Muscle of leg (tissue), 11 donors: ENCODE results near the gene FCAMR. TPM values are rescaled to one million over a fixed set of nuclear protein-coding genes. Genes with fewer than 3 reads are reported as not detected.
A peak's percentile ranks its signal among the peaks of the same experiment; 100 is the strongest.

Experiments used
- DNase-seq: peaks from one replicate; pipeline ENCODE4 v3.0.0; 2013
- H3K27ac ChIP-seq: one replicate; pipeline ENCODE4 v1.5.1; 2013; ENCODE audit warnings: mild to moderate bottlenecking, low read length, control low read depth
- H3K27me3 ChIP-seq: one replicate; pipeline ENCODE4 v1.6.1; 2013; ENCODE audit warnings: low read length; ENCODE audit not compliant: control insufficient read depth, insufficient read depth
- H3K36me3 ChIP-seq: one replicate; pipeline ENCODE4 v1.6.1; 2013; ENCODE audit warnings: low read length; ENCODE audit not compliant: control insufficient read depth, insufficient read depth
- H3K4me1 ChIP-seq: one replicate; pipeline ENCODE4 v1.6.1; 2013; ENCODE audit warnings: low read length; ENCODE audit not compliant: control insufficient read depth, insufficient read depth
- H3K4me3 ChIP-seq: one replicate; pipeline ENCODE4 v1.5.1; 2013; ENCODE audit warnings: low read length, control low read depth
- H3K9me3 ChIP-seq: replicated peaks from 2 replicates; pipeline ENCODE4 v1.6.1; 2013; ENCODE audit warnings: low read depth, low read length; ENCODE audit not compliant: control insufficient read depth
- WGBS: methylation state at CpG from one replicate; pipeline ENCODE4 v1.1.5; 2013; ENCODE audit warnings: missing lambda C conversion rate; ENCODE audit not compliant: insufficient coverage; 5-methylcytosine and 5-hydroxymethylcytosine counted together
- polyA plus RNA-seq, 8 donors: library from polyadenylated mRNA; unstranded; fragments of 120-200 nt; gene quantifications; one replicate each; pipeline versions ENCODE4 v1.2.1 to v1.2.3, GENCODE V29; 2013; ENCODE audit warnings: inconsistent platforms in 1 of 8, low replicate concordance in 1 of 8; ENCODE audit not compliant: insufficient read length in 8 of 8, insufficient read depth in 1 of 8
- total RNA-seq: library from RNA; stranded (reverse); fragments of 120-200 nt; gene quantifications from one replicate; pipeline ENCODE4 v1.2.4, GENCODE V29; 2013

The FCAMR gene
- total and polyA plus RNA-seq, 9 donors: 0.16 TPM; not detected in 8

- 67% methylated on average over 1 of the region's 5 CpGs for WGBS
- H3K4me3 ChIP-seq: no peak overlapping the region
- H3K36me3 ChIP-seq: no peaks in the 10 kb centered on the region
- no peaks in the 10 kb centered on the region for H3K9me3 ChIP-seq
- no peaks in the 10 kb centered on the region for H3K4me1 ChIP-seq
- no peak for DNase-seq
- H3K27ac ChIP-seq: no peak overlapping the region
- peaks cover 2% of the 10 kb centered on the region for H3K27me3 ChIP-seq
These were observed 30.5 kb upstream of the FCAMR start for GRCh38 chr1:207000651-207001291.

GRCh38 chr1:206998816-206999215, 28.6 kb upstream of the FCAMR start:
- WGBS: no CpG with 5 or more reads among the region's 2 CpGs
- no peaks in the 10 kb centered on the region for H3K27me3 ChIP-seq
- H3K9me3 ChIP-seq: no peaks in the 10 kb centered on the region
- H3K4me1 ChIP-seq: no peaks in the 10 kb centered on the region
- no peak for DNase-seq
- no peaks in the 10 kb centered on the region for H3K36me3 ChIP-seq
- H3K27ac ChIP-seq: no peak overlapping the region
- H3K4me3 ChIP-seq: no peak overlapping the region

- H3K36me3 ChIP-seq: no peaks in the 10 kb centered on the region
- H3K27ac ChIP-seq: no peak overlapping the region
- H3K27me3 ChIP-seq: peaks cover 7% of the 10 kb centered on the region
- H3K4me3 ChIP-seq: no peak overlapping the region
- H3K9me3 ChIP-seq: no peaks in the 10 kb centered on the region
- no peaks in the 10 kb centered on the region for H3K4me1 ChIP-seq
- no peak for DNase-seq
These were observed 22.5 kb upstream of the FCAMR start for GRCh38 chr1:206992790-206993189.

GRCh38 chr1:206987873-206988272, 17.6 kb upstream of the FCAMR start:
- WGBS: 71% methylated on average over 1 of the region's 1 CpG

GRCh38 chr1:206986885-206987284, 16.6 kb upstream of the FCAMR start:
- no peak overlapping the region for H3K27ac ChIP-seq
- H3K4me1 ChIP-seq: no peaks in the 10 kb centered on the region
- no peak for DNase-seq
- 26% methylated on average over 3 of the region's 3 CpGs for WGBS
- no peak overlapping the region for H3K4me3 ChIP-seq
- H3K9me3 ChIP-seq: no peaks in the 10 kb centered on the region
- H3K27me3 ChIP-seq: peaks cover 23% of the 10 kb centered on the region
- no peaks in the 10 kb centered on the region for H3K36me3 ChIP-seq

More at GRCh38 chr1:206987873-206988272, 17.6 kb upstream of the FCAMR start:
- no peak overlapping the region for H3K27ac ChIP-seq
- no peak for DNase-seq
- H3K4me1 ChIP-seq: no peaks in the 10 kb centered on the region
- H3K4me3 ChIP-seq: no peak overlapping the region
- H3K36me3 ChIP-seq: no peaks in the 10 kb centered on the region
- peaks cover 23% of the 10 kb centered on the region for H3K27me3 ChIP-seq
- no peaks in the 10 kb centered on the region for H3K9me3 ChIP-seq

- Histone ChIP-seq H3K9me3 (no peaks in the 10 kb centered on the region), H3K36me3 (no peaks in the 10 kb centered on the region), H3K27ac (no peak overlapping the region), H3K4me3 (no peak overlapping the region), H3K4me1 (no peaks in the 10 kb centered on the region), H3K27me3 (peaks cover 23% of the 10 kb centered on the region)
- DNase-seq: no peak
- WGBS: 83% methylated on average over 1 of the region's 3 CpGs
These were observed 16.1 kb upstream of the FCAMR start for GRCh38 chr1:206986402-206986801.

GRCh38 chr1:206985162-206985749, 15.0 kb upstream of the FCAMR start:
- Histone ChIP-seq H3K27ac (no peak overlapping the region), H3K27me3 (peaks cover 23% of the 10 kb centered on the region), H3K9me3 (no peaks in the 10 kb centered on the region), H3K36me3 (no peaks in the 10 kb centered on the region), H3K4me3 (no peak overlapping the region), H3K4me1 (no peaks in the 10 kb centered on the region)
- DNase-seq: no peak
- WGBS: 44% methylated on average over 6 of the region's 10 CpGs

- no peaks in the 10 kb centered on the region for H3K36me3 ChIP-seq
- peak; percentile 54 for DNase-seq
- peaks cover 16% of the 10 kb centered on the region for H3K27me3 ChIP-seq
- no peak overlapping the region for H3K27ac ChIP-seq
- no peaks in the 10 kb centered on the region for H3K4me1 ChIP-seq
- H3K4me3 ChIP-seq: no peak overlapping the region
- WGBS: 0% methylated on average over 1 of the region's 4 CpGs
- H3K9me3 ChIP-seq: no peaks in the 10 kb centered on the region
These were observed 12.0 kb upstream of the FCAMR start for GRCh38 chr1:206982216-206982615.

- Histone ChIP-seq H3K4me1 (no peaks in the 10 kb centered on the region), H3K27me3 (peaks cover 8% of the 10 kb centered on the region), H3K36me3 (no peaks in the 10 kb centered on the region), H3K27ac (no peak overlapping the region), H3K9me3 (no peaks in the 10 kb centered on the region), H3K4me3 (no peak overlapping the region)
- WGBS: 45% methylated on average over 1 of the region's 3 CpGs
- DNase-seq: no peak
These were observed 9.3 kb upstream of the FCAMR start for GRCh38 chr1:206979379-206980043.

GRCh38 chr1:206978259-206978658, 8.0 kb upstream of the FCAMR start:
- Histone ChIP-seq H3K27ac (no peak overlapping the region), H3K4me1 (no peaks in the 10 kb centered on the region), H3K9me3 (no peaks in the 10 kb centered on the region), H3K4me3 (no peak overlapping the region), H3K27me3 (peaks cover 4% of the 10 kb centered on the region), H3K36me3 (no peaks in the 10 kb centered on the region)
- 81% methylated on average over 5 of the region's 7 CpGs for WGBS
- DNase-seq: no peak
